ENCODE data around the gene TRPM7. TPM values are rescaled to one million over a fixed set of nuclear protein-coding genes. Genes with fewer than 3 reads are reported as not detected.
A peak's percentile ranks its signal among the peaks of the same experiment; 100 is the strongest.

The TRPM7 gene
- total RNA-seq, 2 experiments from 2014 or later: 45.4 to 45.8 TPM

DNA sequence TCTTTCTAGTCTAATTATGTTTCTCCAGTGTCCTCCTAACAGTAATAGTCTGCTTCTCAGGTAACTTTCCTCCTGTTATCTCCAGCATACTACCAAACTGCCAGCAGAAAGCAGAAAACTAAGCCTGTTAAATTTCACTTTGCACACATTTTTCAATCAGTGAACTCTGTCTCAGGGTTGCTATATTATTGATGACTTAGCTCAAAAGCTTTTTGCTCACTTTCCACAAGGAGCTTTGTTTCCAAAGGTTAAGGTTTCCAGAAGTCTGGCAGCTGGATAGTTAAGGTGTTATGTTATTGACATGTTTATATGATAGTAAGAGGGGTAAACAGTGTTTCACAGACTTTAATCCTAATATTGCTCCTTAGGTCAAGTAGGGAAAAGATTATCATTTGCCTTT lies 5.1 kb downstream of the TRPM7 start:
- H3K4me1 Mint-ChIP-seq: peaks cover 46% of the 10 kb centered on the region
- H3K27ac Mint-ChIP-seq: no peak overlapping the region
- no peak for DNase-seq
- H3K4me3 Mint-ChIP-seq: no peak overlapping the region
- H3K36me3 Mint-ChIP-seq: peaks cover 53% of the 10 kb centered on the region
- H3K27me3 Mint-ChIP-seq: no peaks in the 10 kb centered on the region
- no peaks in the 10 kb centered on the region for H3K9me3 Mint-ChIP-seq

DNA sequence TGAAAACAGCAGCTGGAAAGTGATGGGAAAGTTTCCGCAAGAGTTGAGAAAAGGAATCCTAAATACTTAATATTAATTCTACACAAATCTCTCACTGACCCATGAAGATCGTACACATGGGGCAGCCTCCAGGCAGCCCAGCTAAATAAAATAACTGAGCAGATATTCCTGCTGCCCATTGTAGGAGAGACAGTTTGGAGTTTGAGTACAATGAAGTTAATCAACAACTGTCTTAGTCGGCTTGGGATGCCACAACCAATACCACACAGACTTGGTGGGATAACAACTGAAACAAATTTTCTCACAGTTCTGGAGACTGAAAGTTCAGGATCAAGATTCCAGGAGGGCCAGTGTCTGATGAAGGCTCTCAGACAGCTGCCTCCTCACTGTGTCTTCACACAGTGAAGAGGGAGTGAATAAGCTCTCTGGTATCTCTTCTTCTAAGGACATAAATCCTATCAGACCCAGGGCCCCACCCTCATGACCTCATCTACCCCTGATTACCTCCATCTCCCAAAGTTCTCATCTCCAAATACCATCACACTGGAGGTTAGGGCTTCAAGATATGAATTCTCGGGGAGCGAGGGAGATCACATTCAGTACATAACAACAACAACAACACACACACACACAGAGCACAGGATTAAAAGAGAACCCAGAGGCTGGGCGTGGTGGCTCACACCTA lies 9.7 kb downstream of the TRPM7 start:
- peaks cover 25% of the 10 kb centered on the region for H3K4me1 Mint-ChIP-seq
- H3K36me3 Mint-ChIP-seq: peaks cover 21% of the 10 kb centered on the region
- no peaks in the 10 kb centered on the region for H3K27me3 Mint-ChIP-seq
- no peaks in the 10 kb centered on the region for H3K9me3 Mint-ChIP-seq
- H3K4me3 Mint-ChIP-seq: no peak overlapping the region
- DNase-seq: no peak
- no peak overlapping the region for H3K27ac Mint-ChIP-seq

DNA sequence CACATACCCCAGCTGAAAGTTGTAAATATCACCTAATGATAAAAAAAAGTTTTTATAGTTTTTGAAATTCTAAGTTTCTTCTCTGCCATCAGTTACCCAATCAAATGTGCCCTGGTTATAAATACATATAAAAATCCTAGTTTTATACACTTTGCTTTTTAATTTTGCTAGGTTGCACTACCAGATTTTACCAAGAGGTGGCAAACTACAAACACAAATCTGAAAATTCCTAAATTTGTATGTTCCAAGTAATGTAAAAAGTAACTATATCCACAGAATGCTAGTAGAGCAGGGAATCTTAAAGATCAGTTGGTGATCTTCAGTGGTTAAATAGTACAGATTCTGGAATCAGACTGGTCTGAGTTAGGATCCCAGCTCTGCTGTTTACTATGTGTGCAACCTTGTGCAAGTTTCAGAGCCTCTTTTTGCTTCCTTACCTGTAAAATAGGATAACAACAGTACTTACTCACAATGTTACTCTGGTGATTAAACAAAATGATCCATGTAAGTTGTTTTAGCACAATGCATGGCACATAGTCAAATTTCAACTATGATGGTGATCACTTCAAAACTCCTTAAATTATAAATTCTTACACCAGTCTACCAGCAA lies 11.0 kb downstream of the TRPM7 start:
- no peak for DNase-seq
- Mint-ChIP-seq H3K4me1 (peaks cover 21% of the 10 kb centered on the region), H3K36me3 (peaks cover 16% of the 10 kb centered on the region)

DNA sequence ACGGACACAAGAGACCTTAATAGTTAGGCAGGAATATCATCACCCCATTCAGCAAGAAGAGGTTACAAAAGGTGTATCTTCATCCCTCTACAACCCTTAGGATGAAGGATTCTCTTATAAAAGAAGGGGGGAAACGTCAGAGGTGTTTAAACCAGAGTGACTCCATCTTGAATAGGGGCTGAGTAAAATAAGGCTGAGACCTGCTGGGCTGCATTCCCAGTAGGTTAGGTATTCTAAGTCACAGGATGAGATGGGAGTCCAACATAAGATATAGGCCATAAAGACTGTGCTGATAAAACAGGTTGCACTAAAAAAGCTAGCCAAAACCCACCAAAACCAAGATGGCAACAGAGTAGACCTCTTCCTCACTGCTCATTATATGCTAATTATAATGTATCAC lies 16.5 kb downstream of the TRPM7 start:
- Mint-ChIP-seq H3K4me3 (no peak overlapping the region), H3K9me3 (no peaks in the 10 kb centered on the region), H3K4me1 (peaks cover 13% of the 10 kb centered on the region), H3K27me3 (no peaks in the 10 kb centered on the region), H3K27ac (no peak overlapping the region), H3K36me3 (peaks cover 12% of the 10 kb centered on the region)
- no peak for DNase-seq

More for the DNA sequence above, 11.0 kb downstream of the TRPM7 start:
- Mint-ChIP-seq H3K27ac (no peak overlapping the region), H3K27me3 (no peaks in the 10 kb centered on the region), H3K9me3 (no peaks in the 10 kb centered on the region), H3K4me3 (no peak overlapping the region)

DNA sequence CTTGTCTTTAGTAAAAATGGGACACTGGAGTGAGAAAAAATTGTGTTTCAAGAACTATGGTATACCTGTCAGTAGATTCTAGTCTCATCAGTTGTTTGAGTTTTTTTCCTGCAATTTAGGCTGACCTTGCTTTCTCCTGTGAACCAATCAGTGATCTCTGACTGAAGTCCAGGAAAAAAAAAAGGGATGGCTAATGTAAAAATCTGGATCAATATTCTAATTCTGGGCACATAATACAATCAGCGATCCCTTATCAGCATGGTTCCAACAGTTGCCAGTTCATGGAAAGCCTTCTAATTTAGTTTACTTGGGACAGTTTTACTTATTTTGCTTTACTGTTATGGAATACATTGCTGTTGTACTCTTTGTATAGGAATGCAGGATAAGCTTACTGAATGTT lies 17.0 kb downstream of the TRPM7 start:
- Mint-ChIP-seq H3K36me3 (peaks cover 12% of the 10 kb centered on the region), H3K27me3 (no peaks in the 10 kb centered on the region), H3K27ac (no peak overlapping the region), H3K4me1 (peaks cover 13% of the 10 kb centered on the region), H3K4me3 (no peak overlapping the region), H3K9me3 (no peaks in the 10 kb centered on the region)
- no peak for DNase-seq

DNA sequence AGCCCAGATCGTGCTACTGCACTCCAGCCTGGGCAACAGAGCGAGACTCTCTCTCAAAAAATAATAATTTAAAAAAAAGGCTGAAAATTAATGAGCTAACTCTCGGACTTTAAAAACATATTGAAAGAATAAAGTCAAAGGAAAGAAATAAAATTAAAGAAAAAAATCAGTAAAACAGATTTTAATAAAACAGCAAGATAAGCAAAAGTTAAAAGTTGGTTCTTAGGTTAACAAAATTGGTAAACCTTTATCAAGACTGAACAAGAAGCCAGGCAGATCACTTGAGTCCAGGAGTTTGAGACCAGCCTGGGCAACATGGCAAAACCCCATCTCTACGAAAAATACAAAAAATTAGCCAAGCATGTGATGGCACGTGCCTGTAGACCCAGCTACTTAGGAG lies 20.7 kb downstream of the TRPM7 start:
- Mint-ChIP-seq H3K27me3 (no peaks in the 10 kb centered on the region), H3K9me3 (no peaks in the 10 kb centered on the region), H3K36me3 (peaks cover 15% of the 10 kb centered on the region), H3K4me1 (peaks cover 11% of the 10 kb centered on the region), H3K27ac (no peak overlapping the region), H3K4me3 (no peak overlapping the region)
- DNase-seq: no peak

DNA sequence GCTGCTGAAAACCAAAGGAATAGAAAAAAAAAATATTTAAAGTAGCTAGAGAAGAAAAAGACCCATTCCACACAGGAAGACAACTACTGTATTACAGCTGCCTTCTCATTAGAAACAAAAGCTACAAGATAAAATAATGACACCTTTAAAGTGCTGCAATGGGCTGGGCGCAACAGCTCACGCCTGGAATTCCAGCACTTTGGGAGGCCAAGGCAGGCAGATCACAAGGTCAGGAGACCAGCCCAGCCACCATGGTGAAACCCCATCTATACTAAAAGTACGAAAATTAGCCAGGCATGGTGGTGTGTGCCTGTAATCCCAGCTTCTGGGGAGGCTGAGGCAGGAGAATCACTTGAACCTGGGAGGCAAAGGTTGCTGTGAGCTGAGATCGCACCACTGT lies 31.0 kb downstream of the TRPM7 start:
- no peak overlapping the region for H3K4me3 Mint-ChIP-seq
- H3K27ac Mint-ChIP-seq: no peak overlapping the region
- peaks cover 45% of the 10 kb centered on the region for H3K36me3 Mint-ChIP-seq

DNA sequence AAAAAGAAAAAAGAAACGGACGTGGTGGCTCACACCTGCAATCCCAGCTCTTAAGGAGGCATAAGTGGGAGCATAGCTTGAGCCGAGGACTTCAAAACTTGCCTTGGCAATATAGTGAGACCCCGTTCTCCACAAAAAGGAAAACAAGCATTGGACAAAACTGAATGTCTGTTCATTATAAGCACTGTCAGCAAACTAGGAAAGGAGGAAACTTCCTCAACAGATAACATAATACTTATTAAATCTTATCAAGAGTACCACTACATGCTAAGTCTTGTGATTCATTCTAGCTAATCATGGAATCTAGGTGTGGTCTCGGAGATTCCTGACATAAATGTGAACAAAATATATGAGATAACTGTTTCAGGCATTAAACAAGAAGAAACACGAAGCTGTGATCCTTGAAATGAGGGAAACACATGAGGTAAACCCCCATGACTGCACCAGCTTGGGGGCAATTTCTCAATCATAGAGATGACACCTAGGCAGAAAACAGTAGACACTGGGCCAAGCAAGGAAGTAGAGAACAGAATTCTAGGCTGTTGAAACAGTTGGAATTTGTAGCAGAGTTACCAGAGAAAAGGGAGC lies 33.3 kb downstream of the TRPM7 start:
- Mint-ChIP-seq H3K4me3 (no peak overlapping the region), H3K4me1 (peaks cover 18% of the 10 kb centered on the region), H3K27ac (peak overlapping the region; percentile 73), H3K27me3 (no peaks in the 10 kb centered on the region), H3K9me3 (no peaks in the 10 kb centered on the region), H3K36me3 (peaks cover 44% of the 10 kb centered on the region)
- no peak for DNase-seq

More for the DNA sequence above, 31.0 kb downstream of the TRPM7 start:
- no peaks in the 10 kb centered on the region for H3K9me3 Mint-ChIP-seq
- DNase-seq: no peak
- no peaks in the 10 kb centered on the region for H3K27me3 Mint-ChIP-seq
- H3K4me1 Mint-ChIP-seq: peaks cover 18% of the 10 kb centered on the region

DNA sequence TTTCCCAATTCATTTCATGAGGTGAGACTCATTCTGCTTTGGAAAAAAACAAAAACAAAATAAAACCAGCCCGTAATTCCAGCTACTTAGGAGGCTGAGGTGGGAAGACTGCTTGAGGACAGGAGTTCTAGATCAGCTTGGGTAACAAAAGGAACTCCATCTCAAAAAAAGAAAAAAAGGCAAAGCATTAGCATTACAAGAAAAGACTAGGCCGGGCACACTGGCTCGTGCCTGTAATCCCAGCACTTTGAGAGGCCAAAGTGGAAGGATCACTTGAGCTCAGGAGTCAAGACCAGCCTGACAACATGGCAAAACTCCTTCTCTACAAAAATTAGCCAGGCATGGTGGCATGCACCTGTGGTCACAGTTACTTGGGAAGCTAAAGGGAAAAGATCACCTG lies 33.9 kb downstream of the TRPM7 start:
- Mint-ChIP-seq H3K9me3 (no peaks in the 10 kb centered on the region), H3K27ac (no peak overlapping the region), H3K27me3 (no peaks in the 10 kb centered on the region), H3K4me3 (no peak overlapping the region), H3K36me3 (peaks cover 41% of the 10 kb centered on the region), H3K4me1 (peaks cover 18% of the 10 kb centered on the region)
- no peak for DNase-seq

DNA sequence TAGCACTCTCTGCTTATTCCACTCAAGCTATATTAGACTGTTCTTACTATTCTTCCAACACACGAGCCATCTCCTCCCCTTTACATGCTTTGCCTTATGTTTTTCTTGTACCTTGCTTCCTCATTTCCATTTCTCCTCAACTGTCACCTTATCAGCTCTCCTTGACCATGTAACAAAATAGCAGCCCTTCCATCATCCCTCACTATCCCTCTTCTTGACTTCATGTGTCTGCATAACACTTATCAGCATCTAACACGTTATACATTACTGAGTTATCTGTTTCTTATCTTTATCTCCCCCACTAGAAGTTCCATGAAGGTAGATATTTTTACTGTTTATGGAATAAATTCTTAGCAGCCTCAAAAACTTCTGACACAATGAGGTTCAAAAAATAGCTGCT lies 45.3 kb downstream of the TRPM7 start:
- H3K9me3 Mint-ChIP-seq: no peaks in the 10 kb centered on the region
- H3K4me3 Mint-ChIP-seq: no peak overlapping the region
- no peaks in the 10 kb centered on the region for H3K27me3 Mint-ChIP-seq
- DNase-seq: no peak
- H3K4me1 Mint-ChIP-seq: no peaks in the 10 kb centered on the region
- H3K27ac Mint-ChIP-seq: no peak overlapping the region
- H3K36me3 Mint-ChIP-seq: peaks cover 23% of the 10 kb centered on the region

DNA sequence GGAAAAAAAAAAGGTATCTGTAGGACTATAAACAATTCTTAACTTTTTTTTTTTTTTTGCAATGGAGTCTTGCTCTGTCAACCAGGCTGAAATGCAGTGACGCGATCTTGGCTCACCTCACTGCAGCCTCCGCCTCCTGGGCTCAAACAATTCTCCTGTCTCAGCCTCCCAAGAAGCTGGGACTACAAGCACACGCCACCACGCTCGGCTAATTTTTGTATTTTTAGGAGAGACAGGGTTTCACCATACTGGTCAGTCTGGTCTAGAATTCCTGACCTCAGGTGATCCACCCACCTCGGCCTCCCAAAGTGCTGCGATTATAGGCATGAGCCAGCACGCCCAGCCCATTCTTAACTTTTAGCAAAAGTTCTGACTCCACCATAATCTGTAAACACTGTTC lies 50.5 kb downstream of the TRPM7 start:
- Mint-ChIP-seq H3K4me3 (no peak overlapping the region), H3K27ac (no peak overlapping the region), H3K9me3 (no peaks in the 10 kb centered on the region), H3K36me3 (peaks cover 12% of the 10 kb centered on the region), H3K4me1 (peaks cover 4% of the 10 kb centered on the region), H3K27me3 (no peaks in the 10 kb centered on the region)
- DNase-seq: no peak

DNA sequence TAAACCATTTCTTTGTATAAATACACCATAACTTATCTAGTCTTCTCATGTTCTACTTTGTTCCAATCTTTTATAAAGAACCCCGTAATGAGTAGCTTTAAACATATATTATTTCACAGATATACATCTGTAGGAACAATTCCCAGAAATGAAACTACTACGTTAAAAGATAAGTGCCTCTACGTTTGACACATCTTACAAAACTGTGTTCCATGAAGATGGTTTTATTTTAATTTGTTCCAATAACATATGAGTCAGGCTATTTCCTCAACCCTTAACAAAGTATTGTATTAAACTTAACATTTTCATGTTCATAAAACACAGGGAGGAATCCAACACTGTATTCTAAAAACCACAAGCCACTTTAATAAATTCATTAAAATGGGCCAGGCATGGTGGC lies 52.9 kb downstream of the TRPM7 start:
- Mint-ChIP-seq H3K27ac (peak overlapping the region; percentile 54), H3K4me3 (no peak overlapping the region), H3K4me1 (peaks cover 5% of the 10 kb centered on the region), H3K27me3 (no peaks in the 10 kb centered on the region), H3K9me3 (no peaks in the 10 kb centered on the region), H3K36me3 (peaks cover 10% of the 10 kb centered on the region)
- DNase-seq: no peak

DNA sequence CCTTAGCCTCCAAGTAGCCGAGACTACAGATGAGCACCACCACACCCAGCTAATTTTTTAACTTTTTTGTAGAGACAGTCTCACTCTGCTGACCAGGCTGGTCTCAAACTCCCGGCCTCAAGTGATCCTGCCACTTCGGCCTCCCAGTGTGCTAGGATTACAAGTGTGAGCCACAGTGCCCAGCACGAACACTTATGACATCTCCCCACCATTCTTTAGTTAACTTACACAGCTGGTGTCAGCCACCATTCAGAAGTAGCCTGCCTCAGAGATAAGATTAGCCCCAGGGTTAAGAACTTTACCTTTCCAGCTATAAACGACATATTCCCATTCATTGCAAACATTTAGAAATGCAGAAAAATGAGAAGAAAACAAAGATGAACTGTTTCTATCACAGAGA lies 58.2 kb downstream of the TRPM7 start:
- Mint-ChIP-seq H3K27me3 (no peaks in the 10 kb centered on the region), H3K36me3 (peaks cover 10% of the 10 kb centered on the region), H3K9me3 (no peaks in the 10 kb centered on the region), H3K4me3 (no peak overlapping the region), H3K4me1 (peaks cover 15% of the 10 kb centered on the region), H3K27ac (peak overlapping the region; percentile 2)
- DNase-seq: no peak

DNA sequence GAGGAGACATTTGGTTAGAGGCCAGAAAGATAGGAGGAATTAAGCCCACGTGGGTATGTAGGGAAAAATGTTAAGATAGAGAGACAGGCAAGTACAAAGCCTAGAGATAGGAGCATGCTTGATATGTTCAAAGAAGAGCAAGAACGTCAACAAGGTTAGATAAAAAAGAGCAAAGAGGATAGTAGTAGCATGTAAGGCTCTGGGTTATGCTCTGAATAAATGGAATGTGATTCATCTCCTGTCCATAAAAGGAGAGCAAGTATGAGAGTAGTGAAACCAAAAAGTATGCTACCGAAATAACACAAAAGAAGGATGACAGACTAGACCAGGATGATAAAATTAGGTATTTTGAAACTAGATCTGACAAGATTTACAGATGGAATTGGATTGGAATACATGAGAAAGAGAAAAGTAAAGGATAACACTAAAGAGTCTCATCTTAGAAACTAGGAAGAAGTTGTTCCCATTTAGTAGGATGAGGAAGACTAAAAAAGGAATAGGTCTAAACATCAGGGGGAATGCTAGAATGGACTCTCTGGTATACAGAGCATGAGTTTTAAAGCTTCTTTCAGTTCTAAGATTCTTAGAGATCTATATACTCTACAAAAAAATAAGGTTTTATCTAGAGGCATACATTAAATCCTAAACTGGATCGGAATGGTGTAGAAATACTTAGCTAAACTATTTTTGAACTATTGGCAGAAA lies 59.1 kb downstream of the TRPM7 start:
- DNase-seq: no peak
- H3K4me1 Mint-ChIP-seq: peaks cover 14% of the 10 kb centered on the region
- H3K27me3 Mint-ChIP-seq: no peaks in the 10 kb centered on the region
- H3K9me3 Mint-ChIP-seq: no peaks in the 10 kb centered on the region
- peaks cover 13% of the 10 kb centered on the region for H3K36me3 Mint-ChIP-seq
- H3K27ac Mint-ChIP-seq: peak overlapping the region; percentile 12
- no peak overlapping the region for H3K4me3 Mint-ChIP-seq

DNA sequence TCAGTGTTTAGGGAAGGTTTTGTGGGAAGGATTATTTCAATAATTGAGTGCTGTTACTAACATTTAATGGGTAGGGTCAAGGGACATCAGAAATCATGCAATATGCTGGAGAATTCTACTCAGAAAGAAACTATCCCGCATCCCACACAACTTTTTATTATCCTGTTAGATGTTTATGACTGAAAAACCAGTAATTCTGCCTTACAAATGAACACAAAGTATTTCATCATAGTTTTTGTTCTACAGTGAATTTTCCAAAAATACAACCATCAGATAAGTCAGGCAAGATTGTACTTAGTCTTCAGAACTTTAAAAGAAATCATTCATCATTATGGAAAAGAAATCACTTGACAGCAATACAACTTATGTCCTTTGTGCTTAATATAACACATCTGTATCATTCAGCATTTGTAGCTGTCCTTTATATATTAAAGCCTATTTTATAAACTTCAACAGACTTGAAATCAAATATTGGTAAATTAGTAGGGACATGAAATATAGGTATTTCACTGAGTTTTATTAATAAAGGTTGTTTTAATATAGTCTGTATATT lies 61.9 kb downstream of the TRPM7 start:
- Mint-ChIP-seq H3K27me3 (no peaks in the 10 kb centered on the region), H3K36me3 (peaks cover 24% of the 10 kb centered on the region), H3K9me3 (no peaks in the 10 kb centered on the region), H3K4me1 (peaks cover 14% of the 10 kb centered on the region), H3K27ac (peak overlapping the region; percentile 63), H3K4me3 (no peak overlapping the region)
- DNase-seq: no peak
